Measurements from ENCODE around the gene KIF25. TPM values are rescaled to one million over a fixed set of nuclear protein-coding genes. Genes with fewer than 3 reads are reported as not detected.

KIF25 gene
- total and polyA plus RNA-seq, 8 donors: 0.31 to 0.37 (median 0.33) TPM; not detected in 5

DNA sequence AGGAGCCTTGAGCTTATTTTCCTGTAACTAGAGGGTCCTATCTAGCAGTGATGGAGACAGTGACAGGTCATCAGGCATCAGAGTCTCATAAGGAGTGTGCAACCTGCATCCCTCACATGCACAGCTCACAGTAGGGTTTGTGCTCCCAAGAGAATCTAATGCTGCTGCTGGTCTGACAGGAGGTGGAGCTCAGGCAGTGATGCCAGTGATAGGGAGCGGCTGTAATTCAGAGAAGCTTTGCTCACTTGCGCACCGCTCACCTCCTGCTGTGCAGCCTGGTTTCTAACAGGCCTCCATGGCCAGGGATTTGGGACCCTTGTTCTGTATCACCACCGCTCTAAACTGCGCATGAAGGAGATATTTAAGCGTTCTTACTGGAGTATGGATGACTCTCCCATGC, 5.3 kb downstream of the KIF25 start:
- H3K4me3 ChIP-seq: no peak overlapping the region
- H3K36me3 ChIP-seq: no peaks in the 10 kb centered on the region
- peaks cover 0 to 11% (median 0%) of the 10 kb centered on the region in 3 donors for H3K27me3 ChIP-seq
- H3K4me1 ChIP-seq: peaks cover 0 to 5% (median 4%) of the 10 kb centered on the region in 4 donors
- 88 to 99% (median 92%) methylated on average over 6 of the region's 6 CpGs for WGBS, 5 donors
- no peak overlapping the region for H3K27ac ChIP-seq
- intact Hi-C loops (cut with DNase I; ENCODE audit: low total_unique reads): no loop called here
- no peak for DNase-seq
- no peaks in the 10 kb centered on the region for H3K9me3 ChIP-seq
- TF ChIP-seq POLR2AphosphoS5 (IDR thresholded peaks at IDR 0.05) (no peak), POLR2A (IDR thresholded peaks at IDR 0.05) (no peak), EP300 (IDR thresholded peaks at IDR 0.05) (no peak)
- TF ChIP-seq, protein P1, sequence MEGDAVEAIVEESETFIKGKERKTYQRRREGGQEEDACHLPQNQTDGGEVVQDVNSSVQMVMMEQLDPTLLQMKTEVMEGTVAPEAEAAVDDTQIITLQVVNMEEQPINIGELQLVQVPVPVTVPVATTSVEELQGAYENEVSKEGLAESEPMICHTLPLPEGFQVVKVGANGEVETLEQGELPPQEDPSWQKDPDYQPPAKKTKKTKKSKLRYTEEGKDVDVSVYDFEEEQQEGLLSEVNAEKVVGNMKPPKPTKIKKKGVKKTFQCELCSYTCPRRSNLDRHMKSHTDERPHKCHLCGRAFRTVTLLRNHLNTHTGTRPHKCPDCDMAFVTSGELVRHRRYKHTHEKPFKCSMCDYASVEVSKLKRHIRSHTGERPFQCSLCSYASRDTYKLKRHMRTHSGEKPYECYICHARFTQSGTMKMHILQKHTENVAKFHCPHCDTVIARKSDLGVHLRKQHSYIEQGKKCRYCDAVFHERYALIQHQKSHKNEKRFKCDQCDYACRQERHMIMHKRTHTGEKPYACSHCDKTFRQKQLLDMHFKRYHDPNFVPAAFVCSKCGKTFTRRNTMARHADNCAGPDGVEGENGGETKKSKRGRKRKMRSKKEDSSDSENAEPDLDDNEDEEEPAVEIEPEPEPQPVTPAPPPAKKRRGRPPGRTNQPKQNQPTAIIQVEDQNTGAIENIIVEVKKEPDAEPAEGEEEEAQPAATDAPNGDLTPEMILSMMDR (IDR thresholded peaks at IDR 0.05): no peak

- Histone ChIP-seq H3K36me3 (no peaks in the 10 kb centered on the region), H3K4me3 (no peak overlapping the region), H3K4me1 (peaks cover 0 to 5% (median 4%) of the 10 kb centered on the region in 4 donors), H3K27ac (no peak overlapping the region), H3K9me3 (no peaks in the 10 kb centered on the region), H3K27me3 (peaks cover 0 to 7% (median 0%) of the 10 kb centered on the region in 3 donors)
- intact Hi-C loops (cut with DNase I; ENCODE audit: low total_unique reads): no loop called here
- TF ChIP-seq POLR2A (IDR thresholded peaks at IDR 0.05): no peak
- TF ChIP-seq, protein P1 (IDR thresholded peaks at IDR 0.05): no peak
- no peak for TF ChIP-seq EP300 (IDR thresholded peaks at IDR 0.05)
- no peak for TF ChIP-seq POLR2AphosphoS5 (IDR thresholded peaks at IDR 0.05)
- WGBS, 5 donors: 76 to 88% (median 81%) methylated on average over 7 of the region's 7 CpGs
- no peak for DNase-seq
Observed at GRCh38 chr6:168004023-168004422, 6.6 kb downstream of the KIF25 start.

- Histone ChIP-seq H3K4me3 (no peak overlapping the region), H3K27me3 (peaks cover 0 to 7% (median 0%) of the 10 kb centered on the region in 3 donors), H3K27ac (no peak overlapping the region), H3K36me3 (no peaks in the 10 kb centered on the region), H3K4me1 (peaks cover 0 to 5% (median 4%) of the 10 kb centered on the region in 4 donors), H3K9me3 (no peaks in the 10 kb centered on the region)
- intact Hi-C loops (cut with DNase I; ENCODE audit: low total_unique reads): no loop called here
- TF ChIP-seq, protein P1 (IDR thresholded peaks at IDR 0.05): no peak
- TF ChIP-seq POLR2A (IDR thresholded peaks at IDR 0.05) (no peak), POLR2AphosphoS5 (IDR thresholded peaks at IDR 0.05) (no peak), EP300 (IDR thresholded peaks at IDR 0.05) (no peak)
- DNase-seq: no peak
- WGBS, 5 donors: 94 to 96% (median 95%) methylated on average over 11 of the region's 11 CpGs
Observed at GRCh38 chr6:168004945-168005344, 7.5 kb downstream of the KIF25 start.

DNA sequence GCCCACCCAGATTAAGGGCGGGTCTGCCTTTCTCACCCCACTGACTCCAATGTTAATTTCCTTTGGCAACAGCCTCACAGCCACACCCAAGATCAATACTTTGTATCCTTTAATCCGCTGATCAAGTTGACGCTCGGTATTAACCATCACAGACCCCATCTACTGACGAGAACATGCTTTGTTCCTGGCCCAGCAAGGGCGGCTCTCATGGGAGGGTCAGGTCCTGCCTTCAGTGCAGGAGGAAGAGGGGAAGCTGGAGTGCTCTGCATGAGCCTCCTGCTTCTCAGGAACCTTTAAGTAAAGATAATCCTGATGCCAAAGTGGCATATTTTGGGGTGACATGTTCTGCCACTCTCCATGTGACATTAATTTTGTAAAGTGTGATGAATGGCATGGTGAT, 8.3 kb downstream of the KIF25 start:
- no peak for DNase-seq
- Histone ChIP-seq H3K27me3 (no peaks in the 10 kb centered on the region), H3K4me3 (no peak overlapping the region), H3K27ac (no peak overlapping the region), H3K9me3 (peaks cover under 1 to 8% (median 5%) of the 10 kb centered on the region in 4 donors), H3K4me1 (peaks cover 0 to 5% (median 4%) of the 10 kb centered on the region in 4 donors), H3K36me3 (no peaks in the 10 kb centered on the region)
- no peak for TF ChIP-seq EP300 (IDR thresholded peaks at IDR 0.05)
- 89 to 96% (median 94%) methylated on average over 6 of the region's 6 CpGs for WGBS, 5 donors
- intact Hi-C loops (cut with DNase I; ENCODE audit: low total_unique reads): no loop called here

DNA sequence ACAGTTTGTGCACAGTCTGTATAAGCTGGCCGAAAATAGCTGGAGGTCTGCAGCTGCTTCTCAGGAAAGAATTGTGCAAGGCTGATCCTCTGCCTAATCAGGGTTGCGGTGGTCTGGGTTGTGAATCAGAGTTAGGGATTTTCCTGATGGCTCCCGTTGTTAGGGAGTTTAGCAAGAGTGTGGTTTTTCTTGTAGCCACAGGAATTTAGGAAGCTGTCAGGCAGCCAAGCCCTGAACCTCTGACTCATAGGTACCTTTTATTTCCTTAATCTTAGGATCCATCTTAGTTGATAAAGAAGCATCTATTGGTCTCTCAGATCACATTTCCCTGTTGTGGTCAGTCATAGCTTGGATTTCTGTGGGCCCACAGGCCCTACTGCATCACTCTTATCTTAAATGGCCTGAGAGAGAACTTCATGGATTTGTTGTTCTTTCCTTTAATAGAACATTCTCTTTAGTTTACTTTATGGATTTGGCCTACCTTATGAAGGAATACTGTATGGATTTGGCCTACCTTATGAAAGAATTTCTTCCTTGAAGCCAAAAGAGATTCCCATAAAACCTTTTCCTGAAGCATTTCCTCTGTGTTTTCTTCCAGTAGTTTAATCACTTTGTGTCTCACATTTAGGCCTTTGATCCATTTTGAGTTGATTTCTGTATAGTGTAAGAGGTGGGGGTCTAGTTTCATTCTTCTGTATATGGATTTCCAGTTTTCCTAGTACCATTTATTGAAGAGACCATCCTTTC, 10.3 kb downstream of the KIF25 start:
- Histone ChIP-seq H3K4me1 (peaks cover 0 to 5% (median 4%) of the 10 kb centered on the region in 4 donors), H3K4me3 (no peak overlapping the region), H3K27ac (peak overlapping the region in 1 of 5 donors; percentile 48), H3K36me3 (no peaks in the 10 kb centered on the region), H3K27me3 (no peaks in the 10 kb centered on the region), H3K9me3 (peaks cover 4 to 27% (median 14%) of the 10 kb centered on the region in 4 donors)
- DNase-seq: peak; percentile 42 to 59
- intact Hi-C loops (cut with DNase I; ENCODE audit: low total_unique reads): no loop called here
- WGBS, 5 donors: 19 to 34% (median 29%) methylated on average over 3 of the region's 3 CpGs
- TF ChIP-seq EP300 (IDR thresholded peaks at IDR 0.05) (no peak), POLR2AphosphoS5 (IDR thresholded peaks at IDR 0.05) (peak in 2 of 3 donors; percentile 31 to 32)
